NCI-H187 treated with DMSO at 0.1 percent for 48 hours (cell line): ENCODE data around the gene C14orf132.

Source experiments
- DNase-seq: peaks from one replicate; lab custom pipeline; 2025; lab: John Stamatoyannopoulos, UW

Gene C14orf132

GRCh38 chr14:96039633-96040311 is 610 bp downstream of the C14orf132 start:
- no peak for DNase-seq

- DNase-seq = no peak
These were observed 1.7 kb downstream of the C14orf132 start for GRCh38 chr14:96040828-96041371.

- no peak for DNase-seq
These were observed 3.2 kb downstream of the C14orf132 start for GRCh38 chr14:96042248-96042930.

GRCh38 chr14:96046630-96047029 is 7.5 kb downstream of the C14orf132 start:
- no peak for DNase-seq

- DNase-seq = no peak
These were observed 7.9 kb downstream of the C14orf132 start for GRCh38 chr14:96047101-96047500.

- DNase-seq = no peak
These were observed 10.8 kb downstream of the C14orf132 start for GRCh38 chr14:96049932-96050331.

GRCh38 chr14:96050482-96050881 is 11.3 kb downstream of the C14orf132 start:
- DNase-seq = no peak

- DNase-seq = no peak
These were observed 12.1 kb downstream of the C14orf132 start for GRCh38 chr14:96051231-96051630.

- no peak for DNase-seq
These were observed 12.7 kb downstream of the C14orf132 start for GRCh38 chr14:96051642-96052540.

- no peak for DNase-seq
These were observed 13.5 kb downstream of the C14orf132 start for GRCh38 chr14:96052541-96053247.

- no peak for DNase-seq
These were observed 14.1 kb downstream of the C14orf132 start for GRCh38 chr14:96053248-96053599.

GRCh38 chr14:96053600-96054381 is 14.6 kb downstream of the C14orf132 start:
- DNase-seq = no peak

- DNase-seq = no peak
These were observed 15.5 kb downstream of the C14orf132 start for GRCh38 chr14:96054661-96055060.

GRCh38 chr14:96055065-96055752 is 16.0 kb downstream of the C14orf132 start:
- DNase-seq = no peak

GRCh38 chr14:96055753-96056508 is 16.8 kb downstream of the C14orf132 start:
- no peak for DNase-seq

GRCh38 chr14:96056509-96057422 is 17.6 kb downstream of the C14orf132 start:
- no peak for DNase-seq

GRCh38 chr14:96057738-96058137 is 18.6 kb downstream of the C14orf132 start:
- DNase-seq = no peak

- DNase-seq = no peak
These were observed 19.5 kb downstream of the C14orf132 start for GRCh38 chr14:96058576-96059200.
